Measurements from ENCODE around the gene PFAS.

- no peak for TF ChIP-seq SMC3 (conservative IDR thresholded peaks at IDR 0.05; ENCODE audit: poor library complexity)
- TF ChIP-seq, protein P1, sequence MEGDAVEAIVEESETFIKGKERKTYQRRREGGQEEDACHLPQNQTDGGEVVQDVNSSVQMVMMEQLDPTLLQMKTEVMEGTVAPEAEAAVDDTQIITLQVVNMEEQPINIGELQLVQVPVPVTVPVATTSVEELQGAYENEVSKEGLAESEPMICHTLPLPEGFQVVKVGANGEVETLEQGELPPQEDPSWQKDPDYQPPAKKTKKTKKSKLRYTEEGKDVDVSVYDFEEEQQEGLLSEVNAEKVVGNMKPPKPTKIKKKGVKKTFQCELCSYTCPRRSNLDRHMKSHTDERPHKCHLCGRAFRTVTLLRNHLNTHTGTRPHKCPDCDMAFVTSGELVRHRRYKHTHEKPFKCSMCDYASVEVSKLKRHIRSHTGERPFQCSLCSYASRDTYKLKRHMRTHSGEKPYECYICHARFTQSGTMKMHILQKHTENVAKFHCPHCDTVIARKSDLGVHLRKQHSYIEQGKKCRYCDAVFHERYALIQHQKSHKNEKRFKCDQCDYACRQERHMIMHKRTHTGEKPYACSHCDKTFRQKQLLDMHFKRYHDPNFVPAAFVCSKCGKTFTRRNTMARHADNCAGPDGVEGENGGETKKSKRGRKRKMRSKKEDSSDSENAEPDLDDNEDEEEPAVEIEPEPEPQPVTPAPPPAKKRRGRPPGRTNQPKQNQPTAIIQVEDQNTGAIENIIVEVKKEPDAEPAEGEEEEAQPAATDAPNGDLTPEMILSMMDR (IDR thresholded peaks at IDR 0.05; ENCODE audit: poor library complexity, severe bottlenecking) = no peak
- no peak for TF ChIP-seq MXI1 (conservative IDR thresholded peaks at IDR 0.05; ENCODE audit: poor library complexity, severe bottlenecking)
- TF ChIP-seq REST (IDR thresholded peaks at IDR 0.05; ENCODE audit: borderline replicate concordance) = no peak
- no peak for TF ChIP-seq RAD21 (conservative IDR thresholded peaks at IDR 0.05)
- no peak for TF ChIP-seq POLR2AphosphoS5 (IDR thresholded peaks at IDR 0.05)
These were observed 15.2 kb downstream of the PFAS start for GRCh38 chr17:8264320-8264719.
